ENCODE measurements around the gene MMEL1.

The MMEL1 gene

GRCh38 chr1:2642131-2642559 lies 9.3 kb upstream of the MMEL1 start:
- no peak for FAIRE-seq

- FAIRE-seq = no peak
Observed at GRCh38 chr1:2641381-2642130, 8.7 kb upstream of the MMEL1 start.

- FAIRE-seq = no peak
Observed at GRCh38 chr1:2640626-2641025, 7.8 kb upstream of the MMEL1 start.

GRCh38 chr1:2639607-2640521 lies 7.0 kb upstream of the MMEL1 start:
- FAIRE-seq = no peak

- no peak for FAIRE-seq
Observed at GRCh38 chr1:2639203-2639602, 6.4 kb upstream of the MMEL1 start.

- no peak for FAIRE-seq
Observed at GRCh38 chr1:2638466-2639115, 5.8 kb upstream of the MMEL1 start.

GRCh38 chr1:2637442-2638145 lies 4.8 kb upstream of the MMEL1 start:
- no peak for FAIRE-seq

- FAIRE-seq = no peak
Observed at GRCh38 chr1:2636733-2637132, 3.9 kb upstream of the MMEL1 start.

- no peak for FAIRE-seq
Observed at GRCh38 chr1:2635361-2636010, 2.7 kb upstream of the MMEL1 start.

- no peak for FAIRE-seq
Observed at GRCh38 chr1:2633936-2634491, 1.2 kb upstream of the MMEL1 start.

- no peak for FAIRE-seq
Observed at GRCh38 chr1:2633366-2633935, 635 bp upstream of the MMEL1 start.

- FAIRE-seq = no peak
Observed at GRCh38 chr1:2632051-2632430, 775 bp downstream of the MMEL1 start.

- no peak for FAIRE-seq
Observed at GRCh38 chr1:2631136-2632050, 1.4 kb downstream of the MMEL1 start.

GRCh38 chr1:2630498-2631135 lies 2.2 kb downstream of the MMEL1 start:
- no peak for FAIRE-seq

- FAIRE-seq = no peak
Observed at GRCh38 chr1:2629627-2630497, 3.0 kb downstream of the MMEL1 start.

- FAIRE-seq = no peak
Observed at GRCh38 chr1:2628933-2629626, 3.7 kb downstream of the MMEL1 start.

- FAIRE-seq = no peak
Observed at GRCh38 chr1:2628191-2628932, 4.5 kb downstream of the MMEL1 start.

- no peak for FAIRE-seq
Observed at GRCh38 chr1:2627746-2628145, 5.1 kb downstream of the MMEL1 start.

Data from islet of Langerhans (tissue), 1 donor.